ENCODE measurements around the gene RNF220. TPM values are rescaled to one million over a fixed set of nuclear protein-coding genes. Genes with fewer than 3 reads are reported as not detected.
"Not testable (repeated sequence)": the region's sequence is repeated elsewhere in the genome, so short reads cannot be mapped to it uniquely, and the experiment has no call there.

Gene RNF220
- total RNA-seq, 2 donors from 2014 or later, result 86.8 to 92.1 TPM

DNA sequence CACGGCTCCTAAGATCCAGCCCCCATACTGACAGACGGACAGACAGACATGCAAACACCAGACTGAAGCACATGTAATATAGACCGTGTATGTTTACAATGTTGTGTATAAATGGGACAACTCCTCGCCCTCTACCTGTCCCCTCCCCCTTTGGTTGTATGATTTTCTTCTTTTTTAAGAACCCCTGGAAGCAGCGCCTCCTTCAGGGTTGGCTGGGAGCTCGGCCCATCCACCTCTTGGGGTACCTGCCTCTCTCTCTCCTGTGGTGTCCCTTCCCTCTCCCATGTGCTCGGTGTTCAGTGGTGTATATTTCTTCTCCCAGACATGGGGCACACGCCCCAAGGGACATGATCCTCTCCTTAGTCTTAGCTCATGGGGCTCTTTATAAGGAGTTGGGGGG lies 246.0 kb downstream of the RNF220 start:
- Mint-ChIP-seq H3K27ac (no peak overlapping the region), H3K4me1 (ENCODE audit: low read depth) (no peaks in the 10 kb centered on the region), H3K27me3 (ENCODE audit: low read depth) (no peaks in the 10 kb centered on the region), H3K4me3 (no peak overlapping the region), H3K36me3 (ENCODE audit: insufficient read depth in 2 of 2) (peaks cover 0 to 9% of the 10 kb centered on the region in 2 donors), H3K9me3 (no peaks in the 10 kb centered on the region)
- no peak for ATAC-seq (replicated peaks in 1 of 2)
- no peak for DNase-seq

GRCh38 chr1:44652445-44653106 lies 247.5 kb downstream of the RNF220 start:
- H3K36me3 Mint-ChIP-seq (ENCODE audit: insufficient read depth in 2 of 2), result peaks cover 0 to 9% of the 10 kb centered on the region in 2 donors
- H3K27ac Mint-ChIP-seq, result no peak overlapping the region
- H3K9me3 Mint-ChIP-seq, result no peaks in the 10 kb centered on the region
- peak; percentile 82 to 85 for ATAC-seq (replicated peaks in 1 of 2)
- DNase-seq, result peak; percentile 74 to 78
- H3K4me1 Mint-ChIP-seq (ENCODE audit: low read depth), result no peaks in the 10 kb centered on the region
- no peaks in the 10 kb centered on the region for H3K27me3 Mint-ChIP-seq (ENCODE audit: low read depth)
- no peak overlapping the region for H3K4me3 Mint-ChIP-seq

DNA sequence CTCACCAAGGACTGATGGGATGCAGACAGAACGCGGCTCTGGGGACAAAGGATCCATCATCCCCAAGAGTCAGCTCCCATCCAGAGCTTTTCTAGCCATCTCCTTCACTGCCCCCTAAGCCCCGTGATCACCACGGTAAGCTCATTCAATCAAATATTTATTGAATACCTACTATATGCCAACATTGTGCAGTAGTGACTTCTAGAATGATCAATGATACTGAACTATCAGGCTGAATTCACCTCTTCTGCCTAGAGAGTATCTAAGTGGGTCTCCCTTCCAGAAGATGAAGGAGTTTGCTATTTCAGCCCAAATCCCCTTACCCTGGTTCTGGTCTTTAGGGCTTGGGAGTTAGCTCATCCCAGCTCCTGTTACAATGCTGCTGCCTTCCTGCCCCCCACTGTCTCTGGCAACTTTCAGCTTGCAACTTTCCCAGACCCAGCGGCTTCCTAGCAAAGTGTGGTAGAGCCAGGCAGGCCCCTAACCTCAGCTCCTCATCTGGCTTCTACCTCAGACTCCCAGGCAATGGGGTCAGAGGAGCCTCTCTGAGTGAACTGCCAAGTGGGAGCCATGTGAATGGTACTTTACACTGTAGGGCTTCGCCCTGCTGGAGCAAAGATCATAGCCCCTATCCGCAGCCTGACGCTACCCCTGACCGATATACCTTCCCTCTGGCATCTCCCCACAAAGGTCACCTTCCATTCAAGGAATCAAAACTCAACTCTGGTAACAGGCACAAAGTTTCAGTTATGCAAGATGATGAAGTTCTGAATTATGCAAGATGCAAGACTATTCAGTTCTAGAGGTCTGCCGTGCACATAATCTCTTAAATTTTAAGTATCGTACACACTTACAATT lies 248.3 kb downstream of the RNF220 start:
- peak in 1 of 2 donors; percentile 13 for ATAC-seq (replicated peaks in 1 of 2)
- H3K9me3 Mint-ChIP-seq, result no peaks in the 10 kb centered on the region

DNA sequence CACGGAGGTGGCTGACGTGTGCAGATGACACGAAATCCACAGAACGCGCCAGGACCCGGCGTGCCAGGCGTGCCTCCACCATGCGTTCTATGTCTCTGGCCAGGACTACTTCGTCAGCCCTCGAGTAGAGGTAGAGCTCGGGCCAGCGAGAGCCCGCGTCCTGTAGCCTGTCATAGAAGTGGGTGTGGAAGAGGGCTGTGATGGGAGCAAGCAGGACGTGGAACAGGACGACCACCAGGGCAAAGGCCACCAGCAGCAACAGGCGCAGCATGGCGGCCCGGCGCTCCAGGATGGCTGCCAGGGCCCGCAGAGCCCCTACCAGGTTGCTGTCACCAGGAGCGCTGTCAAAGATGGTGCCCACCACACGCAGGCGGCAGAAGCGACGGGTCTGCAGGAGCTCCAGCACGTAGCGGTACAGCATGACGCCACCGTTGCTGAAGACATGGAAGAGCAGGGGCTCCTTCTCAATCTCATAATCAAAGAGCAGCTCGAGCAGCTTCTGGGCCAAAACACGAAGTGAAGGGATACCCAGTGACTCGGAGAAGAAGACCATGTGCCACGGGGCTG lies 249.6 kb downstream of the RNF220 start:
- Mint-ChIP-seq H3K27ac (no peak overlapping the region), H3K4me3 (no peak overlapping the region), H3K36me3 (ENCODE audit: insufficient read depth in 2 of 2) (peaks cover 0 to 4% of the 10 kb centered on the region in 2 donors), H3K27me3 (ENCODE audit: low read depth) (no peaks in the 10 kb centered on the region), H3K4me1 (ENCODE audit: low read depth) (no peaks in the 10 kb centered on the region), H3K9me3 (no peaks in the 10 kb centered on the region)
- DNase-seq (no peak), ATAC-seq (replicated peaks in 1 of 2) (no peak)

More for the DNA sequence above, 248.3 kb downstream of the RNF220 start:
- Mint-ChIP-seq H3K36me3 (ENCODE audit: insufficient read depth in 2 of 2) (peaks cover 0 to 9% of the 10 kb centered on the region in 2 donors), H3K4me1 (ENCODE audit: low read depth) (no peaks in the 10 kb centered on the region), H3K27ac (no peak overlapping the region), H3K27me3 (ENCODE audit: low read depth) (no peaks in the 10 kb centered on the region), H3K4me3 (no peak overlapping the region)
- no peak for DNase-seq

DNA sequence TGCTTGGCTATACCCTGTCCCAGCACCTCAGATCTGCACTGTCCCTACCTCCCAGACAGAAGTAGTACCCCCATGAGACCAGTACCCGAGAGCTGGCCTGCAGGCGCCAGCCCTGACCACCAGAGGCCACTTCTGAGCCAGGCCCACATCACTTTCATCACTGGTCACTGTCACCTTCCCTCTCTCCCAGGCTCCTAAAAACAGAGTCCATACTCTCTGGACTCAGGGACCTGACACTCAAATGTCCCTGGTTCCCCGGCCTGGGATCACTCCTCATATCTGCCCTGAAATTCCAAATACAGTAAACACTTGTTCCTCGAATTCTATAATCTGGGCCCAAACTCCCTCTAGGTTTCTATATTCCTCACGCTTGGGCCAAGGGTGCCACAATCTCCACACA lies 250.6 kb downstream of the RNF220 start:
- no peaks in the 10 kb centered on the region for H3K4me1 Mint-ChIP-seq (ENCODE audit: low read depth)
- ATAC-seq (replicated peaks in 1 of 2) (peak; percentile 28 to 31), DNase-seq (peak in 1 of 2 donors; percentile 23)
- H3K4me3 Mint-ChIP-seq, result no peak overlapping the region
- H3K27me3 Mint-ChIP-seq (ENCODE audit: low read depth), result no peaks in the 10 kb centered on the region
- H3K9me3 Mint-ChIP-seq, result no peaks in the 10 kb centered on the region
- no peak overlapping the region for H3K27ac Mint-ChIP-seq
- H3K36me3 Mint-ChIP-seq (ENCODE audit: insufficient read depth in 2 of 2), result peaks cover 0 to 3% of the 10 kb centered on the region in 2 donors

DNA sequence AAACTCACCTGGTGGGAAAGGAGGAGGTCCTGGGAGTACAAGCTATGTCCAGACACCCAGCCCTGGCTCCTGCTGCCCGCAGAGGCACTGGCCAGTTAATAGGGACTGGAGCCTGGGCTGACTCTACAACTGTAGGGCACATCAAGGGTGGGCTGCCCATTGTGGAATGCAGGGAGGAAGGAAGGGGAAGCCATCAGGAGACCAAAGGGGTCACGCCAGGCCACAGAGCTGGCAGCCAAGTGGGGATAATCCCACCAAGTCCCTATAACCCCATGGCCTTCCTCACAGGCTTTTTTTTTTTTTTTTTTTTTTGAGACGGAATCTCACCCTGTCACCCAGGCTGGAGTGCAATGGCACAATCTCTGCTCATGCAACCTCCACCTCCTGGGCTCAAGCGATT lies 254.5 kb downstream of the RNF220 start:
- no peaks in the 10 kb centered on the region for H3K36me3 Mint-ChIP-seq (ENCODE audit: insufficient read depth in 2 of 2)
- H3K9me3 Mint-ChIP-seq, result no peaks in the 10 kb centered on the region
- peaks cover 5% of the 10 kb centered on the region for H3K4me1 Mint-ChIP-seq (ENCODE audit: low read depth)
- H3K4me3 Mint-ChIP-seq, result no peak overlapping the region
- no peaks in the 10 kb centered on the region for H3K27me3 Mint-ChIP-seq (ENCODE audit: low read depth)
- no peak overlapping the region for H3K27ac Mint-ChIP-seq
- DNase-seq (no peak), ATAC-seq (replicated peaks in 1 of 2) (no peak)

GRCh38 chr1:44660176-44660575 lies 255.1 kb downstream of the RNF220 start:
- Mint-ChIP-seq H3K36me3 (ENCODE audit: insufficient read depth in 2 of 2) (no peaks in the 10 kb centered on the region), H3K27me3 (ENCODE audit: low read depth) (no peaks in the 10 kb centered on the region), H3K9me3 (no peaks in the 10 kb centered on the region), H3K4me3 (no peak overlapping the region), H3K27ac (no peak overlapping the region), H3K4me1 (ENCODE audit: low read depth) (peaks cover 11% of the 10 kb centered on the region)
- no peak for ATAC-seq (replicated peaks in 1 of 2)
- no peak for DNase-seq

DNA sequence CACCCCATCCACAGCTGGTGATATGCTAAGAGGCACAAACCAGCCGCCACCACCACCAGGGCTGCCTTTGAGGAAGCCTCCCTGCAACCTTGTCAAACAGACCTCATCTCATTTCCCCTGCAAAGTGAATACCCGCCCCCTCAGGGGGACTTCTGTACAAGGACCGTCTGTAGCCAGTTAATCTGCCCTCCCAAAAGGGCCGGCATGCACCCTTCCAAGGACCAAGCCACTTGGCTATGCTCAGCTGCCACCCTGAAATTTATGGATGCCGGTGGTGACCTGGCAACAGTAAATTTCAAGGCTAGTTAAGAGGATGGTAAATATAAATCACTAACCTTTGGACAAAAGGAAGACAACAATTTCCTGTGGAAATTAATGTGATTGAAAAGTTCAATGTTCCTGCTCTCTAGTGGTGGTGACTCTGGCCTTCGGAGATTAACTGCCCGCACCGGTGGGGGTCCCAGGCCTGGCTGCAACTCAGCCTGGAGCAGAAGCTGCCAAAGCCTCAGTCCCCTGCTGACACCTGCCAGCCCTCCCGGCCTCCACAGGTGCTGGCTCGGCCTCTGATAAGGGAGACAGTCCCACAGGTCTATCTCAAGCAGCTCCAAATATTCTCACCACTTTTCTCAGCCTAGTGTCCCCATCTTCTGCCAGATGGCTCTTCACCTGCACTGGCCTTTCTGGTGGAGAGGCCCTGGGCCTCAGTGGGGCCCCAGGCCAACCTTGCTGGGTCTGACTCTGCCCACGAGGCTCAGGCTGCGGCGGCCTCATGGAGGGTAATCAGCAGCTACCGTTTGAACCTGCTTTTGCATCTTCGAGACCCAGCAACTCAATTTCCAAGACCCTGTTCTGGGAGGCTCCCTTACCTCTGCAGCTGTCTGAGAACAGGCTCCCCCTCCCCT lies 257.0 kb downstream of the RNF220 start:
- Mint-ChIP-seq H3K27me3 (ENCODE audit: low read depth) (no peaks in the 10 kb centered on the region), H3K9me3 (no peaks in the 10 kb centered on the region), H3K27ac (no peak overlapping the region), H3K4me1 (ENCODE audit: low read depth) (peaks cover 12% of the 10 kb centered on the region), H3K4me3 (no peak overlapping the region), H3K36me3 (ENCODE audit: insufficient read depth in 2 of 2) (no peaks in the 10 kb centered on the region)
- ATAC-seq (replicated peaks in 1 of 2), result no peak
- DNase-seq, result no peak

DNA sequence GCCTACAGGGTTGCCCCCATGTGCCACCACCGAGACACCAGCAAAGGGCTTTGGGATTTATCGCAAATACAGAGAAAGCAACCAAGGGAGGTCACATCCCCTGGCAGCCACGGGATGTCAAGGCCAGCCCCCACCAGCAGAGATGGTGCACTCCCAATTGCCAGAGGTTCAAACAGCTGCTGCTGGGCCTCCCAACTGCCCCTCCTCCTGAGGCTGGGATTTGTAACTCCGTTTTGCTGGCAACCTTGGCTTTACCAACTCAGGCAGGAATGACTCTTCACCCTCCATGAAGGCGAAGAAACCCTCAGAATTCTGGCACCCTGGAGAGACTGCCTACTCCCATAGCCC lies 257.6 kb downstream of the RNF220 start:
- no peak for ATAC-seq (replicated peaks in 1 of 2)
- H3K4me3 Mint-ChIP-seq, result no peak overlapping the region
- no peak overlapping the region for H3K27ac Mint-ChIP-seq

GRCh38 chr1:44663417-44663816 lies 258.4 kb downstream of the RNF220 start:
- no peaks in the 10 kb centered on the region for H3K36me3 Mint-ChIP-seq (ENCODE audit: insufficient read depth in 2 of 2)
- no peak overlapping the region for H3K4me3 Mint-ChIP-seq
- H3K9me3 Mint-ChIP-seq, result no peaks in the 10 kb centered on the region
- peaks cover 12% of the 10 kb centered on the region for H3K4me1 Mint-ChIP-seq (ENCODE audit: low read depth)
- ATAC-seq (replicated peaks in 1 of 2) (no peak), DNase-seq (no peak)
- no peak overlapping the region for H3K27ac Mint-ChIP-seq
- no peaks in the 10 kb centered on the region for H3K27me3 Mint-ChIP-seq (ENCODE audit: low read depth)

More for the DNA sequence above, 257.6 kb downstream of the RNF220 start:
- H3K4me1 Mint-ChIP-seq (ENCODE audit: low read depth), result peaks cover 12% of the 10 kb centered on the region
- no peak for DNase-seq
- H3K9me3 Mint-ChIP-seq, result no peaks in the 10 kb centered on the region
- no peaks in the 10 kb centered on the region for H3K27me3 Mint-ChIP-seq (ENCODE audit: low read depth)
- no peaks in the 10 kb centered on the region for H3K36me3 Mint-ChIP-seq (ENCODE audit: insufficient read depth in 2 of 2)

DNA sequence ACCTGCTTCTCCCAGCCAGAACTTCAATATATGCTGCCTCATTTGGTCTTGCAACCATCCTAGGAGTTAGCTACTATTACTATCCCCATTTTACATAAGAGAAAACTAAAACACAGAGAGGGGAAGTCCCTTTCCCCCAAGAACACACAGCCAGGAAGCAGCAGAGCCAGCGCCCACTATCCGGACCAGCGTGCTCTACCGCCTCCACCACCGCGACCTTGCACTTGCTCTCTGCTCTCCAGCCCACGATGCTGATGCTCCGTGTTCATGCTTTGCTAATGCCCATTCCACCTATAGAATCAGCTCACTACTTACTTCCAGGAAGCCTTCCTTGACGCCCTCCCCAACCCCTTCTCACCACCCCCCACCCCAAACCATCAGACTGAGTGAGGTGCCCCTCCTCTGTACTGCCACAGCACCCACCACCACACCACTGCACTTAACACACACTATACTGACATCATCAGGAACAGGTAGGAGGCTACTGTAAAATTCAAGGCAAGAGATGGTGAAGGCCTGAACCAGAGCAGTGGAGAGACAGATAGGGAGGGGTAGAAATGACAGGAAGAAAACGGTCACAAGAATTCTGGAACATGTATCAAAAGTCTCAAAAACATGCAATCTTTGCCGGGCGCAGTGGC lies 259.8 kb downstream of the RNF220 start:
- peak; percentile 83 to 86 for ATAC-seq (replicated peaks in 1 of 2)
- DNase-seq, result peak; percentile 28 to 39
- Mint-ChIP-seq H3K9me3 (no peaks in the 10 kb centered on the region), H3K4me1 (ENCODE audit: low read depth) (peaks cover 12% of the 10 kb centered on the region), H3K27ac (peak overlapping the region; percentile 34), H3K4me3 (peak overlapping the region; percentile 44 to 70), H3K36me3 (ENCODE audit: insufficient read depth in 2 of 2) (no peaks in the 10 kb centered on the region), H3K27me3 (ENCODE audit: low read depth) (no peaks in the 10 kb centered on the region)

DNA sequence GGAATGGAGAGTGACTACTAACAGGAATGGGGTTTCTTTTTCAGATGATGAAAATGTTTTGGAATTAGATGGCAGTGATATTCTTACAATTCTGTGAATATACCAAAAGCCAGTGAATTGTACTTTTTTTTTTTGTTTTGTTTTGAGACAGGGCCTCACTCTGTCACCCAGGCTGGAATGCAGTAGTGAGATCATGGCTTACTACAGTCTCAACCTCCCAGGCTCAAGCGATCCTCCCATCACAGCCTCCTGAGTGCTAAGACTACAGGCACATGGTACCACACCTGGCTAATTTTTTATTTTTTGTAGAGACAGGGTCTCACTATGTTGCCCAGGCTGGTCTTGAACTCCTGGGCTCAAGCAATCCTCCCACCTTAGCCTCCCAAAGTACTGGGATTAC lies 261.7 kb downstream of the RNF220 start:
- H3K27ac Mint-ChIP-seq; H3K4me3 Mint-ChIP-seq; ATAC-seq (replicated peaks in 1 of 2); H3K36me3 Mint-ChIP-seq (ENCODE audit: insufficient read depth in 2 of 2); H3K9me3 Mint-ChIP-seq; H3K27me3 Mint-ChIP-seq (ENCODE audit: low read depth); DNase-seq: not testable (repeated sequence)
- H3K4me1 Mint-ChIP-seq (ENCODE audit: low read depth), result peaks cover 17% of the 10 kb centered on the region

Data from activated T-cell treated with anti-CD3 and anti-CD28 coated beads, Interleukin-2, amount 50 U/mL, for 72 hours (primary cell).